Measurements from ENCODE around the gene LSM7. TPM values are rescaled to one million over a fixed set of nuclear protein-coding genes. Genes with fewer than 3 reads are reported as not detected.

LSM7 gene
- total RNA-seq, 3 donors from 2014 or later: 95.1 to 188 (median 125) TPM

DNA sequence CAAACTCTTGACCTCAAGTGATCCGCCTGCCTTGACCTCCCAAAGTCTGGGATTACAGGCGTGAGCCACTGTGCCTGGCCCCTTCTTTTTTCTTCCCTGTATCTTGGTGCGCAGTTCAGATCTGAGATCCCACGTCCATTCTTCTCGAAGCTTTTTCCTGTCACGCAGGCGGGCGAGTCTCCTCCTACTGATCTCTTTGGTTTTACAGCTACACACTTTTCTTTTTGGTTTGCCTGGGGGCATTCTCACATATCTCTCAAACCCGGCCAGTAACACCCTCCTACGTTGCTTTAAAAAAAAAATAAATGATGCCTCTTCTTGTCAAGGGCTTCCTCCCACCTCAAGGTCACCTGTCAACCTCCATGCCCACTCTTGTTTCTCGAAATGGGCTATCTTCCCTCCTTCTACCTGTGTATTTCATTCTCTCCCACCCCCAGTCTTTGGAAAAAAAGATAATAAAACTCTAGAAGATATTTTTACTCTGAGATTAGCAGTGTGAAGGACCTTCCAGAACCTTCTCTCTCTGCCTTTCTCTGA is 43.8 kb upstream of the LSM7 start:
- Histone ChIP-seq H3K27me3 (no peaks in the 10 kb centered on the region), H3K4me1 (no peaks in the 10 kb centered on the region), H3K4me3 (no peak overlapping the region), H3K27ac (no peak overlapping the region), H3K9me3 (no peaks in the 10 kb centered on the region), H3K36me3 (no peaks in the 10 kb centered on the region)
- intact Hi-C loops (cut with DNase I; ENCODE audit: low total_unique reads): no loop called here
- TF ChIP-seq, protein P1, sequence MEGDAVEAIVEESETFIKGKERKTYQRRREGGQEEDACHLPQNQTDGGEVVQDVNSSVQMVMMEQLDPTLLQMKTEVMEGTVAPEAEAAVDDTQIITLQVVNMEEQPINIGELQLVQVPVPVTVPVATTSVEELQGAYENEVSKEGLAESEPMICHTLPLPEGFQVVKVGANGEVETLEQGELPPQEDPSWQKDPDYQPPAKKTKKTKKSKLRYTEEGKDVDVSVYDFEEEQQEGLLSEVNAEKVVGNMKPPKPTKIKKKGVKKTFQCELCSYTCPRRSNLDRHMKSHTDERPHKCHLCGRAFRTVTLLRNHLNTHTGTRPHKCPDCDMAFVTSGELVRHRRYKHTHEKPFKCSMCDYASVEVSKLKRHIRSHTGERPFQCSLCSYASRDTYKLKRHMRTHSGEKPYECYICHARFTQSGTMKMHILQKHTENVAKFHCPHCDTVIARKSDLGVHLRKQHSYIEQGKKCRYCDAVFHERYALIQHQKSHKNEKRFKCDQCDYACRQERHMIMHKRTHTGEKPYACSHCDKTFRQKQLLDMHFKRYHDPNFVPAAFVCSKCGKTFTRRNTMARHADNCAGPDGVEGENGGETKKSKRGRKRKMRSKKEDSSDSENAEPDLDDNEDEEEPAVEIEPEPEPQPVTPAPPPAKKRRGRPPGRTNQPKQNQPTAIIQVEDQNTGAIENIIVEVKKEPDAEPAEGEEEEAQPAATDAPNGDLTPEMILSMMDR (IDR thresholded peaks at IDR 0.05): no peak
- TF ChIP-seq POLR2A (IDR thresholded peaks at IDR 0.05): no peak
- TF ChIP-seq POLR2AphosphoS5 (IDR thresholded peaks at IDR 0.05): no peak
- no peak for DNase-seq (ENCODE audit: low spot score in 2 of 2)

DNA sequence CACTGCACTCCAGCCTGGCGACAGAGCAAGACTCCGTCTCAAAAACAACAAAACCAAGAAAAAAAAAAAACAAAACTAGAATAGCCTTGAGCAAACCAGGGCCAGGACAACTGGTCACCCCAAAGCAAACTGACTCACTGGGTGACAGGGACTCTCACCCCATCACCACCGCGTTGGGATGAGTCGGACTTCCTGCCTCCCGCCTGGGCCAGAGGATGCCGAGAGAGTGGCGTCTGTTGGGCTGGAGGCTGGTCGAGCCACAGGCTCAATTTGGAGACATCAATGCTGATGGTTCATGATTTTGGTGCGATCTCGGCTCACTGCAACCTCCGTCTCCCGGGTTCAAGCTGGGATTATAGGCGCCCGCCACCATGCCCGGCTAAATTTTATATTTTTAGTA is 43.3 kb upstream of the LSM7 start:
- no peak overlapping the region for H3K27ac ChIP-seq
- H3K27me3 ChIP-seq: no peaks in the 10 kb centered on the region
- no peaks in the 10 kb centered on the region for H3K9me3 ChIP-seq
- intact Hi-C loops (cut with DNase I; ENCODE audit: low total_unique reads): no loop called here
- H3K36me3 ChIP-seq: no peaks in the 10 kb centered on the region
- no peak overlapping the region for H3K4me3 ChIP-seq
- H3K4me1 ChIP-seq: no peaks in the 10 kb centered on the region
- DNase-seq (ENCODE audit: low spot score in 2 of 2): no peak
- TF ChIP-seq POLR2A (IDR thresholded peaks at IDR 0.05) (no peak), POLR2AphosphoS5 (IDR thresholded peaks at IDR 0.05) (no peak)
- TF ChIP-seq, protein P1 (IDR thresholded peaks at IDR 0.05): no peak

DNA sequence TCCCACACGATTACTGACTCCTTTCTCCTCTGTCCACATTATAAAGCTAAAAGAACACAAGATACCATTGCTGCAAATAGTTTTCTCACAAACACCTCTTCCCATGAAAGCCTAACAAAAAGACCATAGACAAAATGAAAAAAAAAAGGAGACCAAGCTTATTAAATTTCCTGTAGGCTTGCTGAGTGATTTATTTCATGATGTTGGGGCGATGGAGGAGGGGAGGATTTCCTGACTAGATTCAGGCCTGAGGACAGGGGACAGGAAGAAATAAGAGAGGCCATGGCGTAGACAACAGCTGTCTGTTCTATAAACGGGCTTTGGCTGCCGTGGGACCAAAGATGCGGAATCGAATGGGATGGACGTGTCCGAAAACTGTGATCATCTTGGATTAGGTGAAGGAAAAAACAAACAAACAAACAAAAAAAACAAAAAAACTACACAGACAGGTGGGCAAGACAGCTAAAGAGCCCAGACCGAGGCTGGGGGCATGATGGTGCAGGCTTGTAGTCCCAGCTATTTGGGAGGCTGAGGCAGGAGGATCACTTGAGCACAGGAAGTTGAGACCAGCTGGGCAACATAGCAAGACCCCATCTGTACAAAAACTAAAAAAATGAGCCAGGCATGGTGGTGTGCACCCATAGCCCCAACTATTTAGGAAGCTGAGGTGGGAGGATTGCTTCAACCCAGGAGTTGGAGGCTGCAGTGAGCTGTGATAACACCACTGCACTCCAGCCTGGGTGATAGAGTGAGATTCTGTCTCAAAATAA is 37.0 kb upstream of the LSM7 start:
- H3K36me3 ChIP-seq: no peaks in the 10 kb centered on the region
- TF ChIP-seq POLR2A (IDR thresholded peaks at IDR 0.05) (no peak), POLR2AphosphoS5 (IDR thresholded peaks at IDR 0.05) (no peak)
- TF ChIP-seq, protein P1 (IDR thresholded peaks at IDR 0.05): no peak
- H3K9me3 ChIP-seq: no peaks in the 10 kb centered on the region
- no peaks in the 10 kb centered on the region for H3K4me1 ChIP-seq
- no peak overlapping the region for H3K4me3 ChIP-seq
- no peak for DNase-seq (ENCODE audit: low spot score in 2 of 2)
- H3K27ac ChIP-seq: no peak overlapping the region
- intact Hi-C loops (cut with DNase I; ENCODE audit: low total_unique reads): no loop called here
- peaks cover 0 to 37% of the 10 kb centered on the region in 2 donors for H3K27me3 ChIP-seq

DNA sequence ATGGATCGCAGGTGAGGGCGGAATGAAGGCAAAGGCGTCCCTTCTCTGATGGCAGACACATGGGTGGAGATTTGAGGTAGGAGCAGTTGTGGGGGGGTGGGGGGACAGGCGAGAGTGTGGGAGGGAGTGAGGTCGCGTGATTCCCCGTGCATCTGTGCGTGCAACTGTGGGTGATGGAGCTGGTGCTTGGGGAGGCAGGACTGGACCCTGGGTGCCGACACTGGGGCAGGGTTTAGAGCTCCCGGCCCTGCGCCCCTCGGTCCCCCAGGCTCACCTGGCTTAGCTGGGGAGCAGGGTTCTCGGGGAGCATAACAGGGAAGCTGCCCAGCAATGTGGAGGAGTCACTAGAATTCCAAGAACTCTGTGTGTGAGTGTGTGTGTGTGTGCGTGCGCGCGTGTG is 35.0 kb upstream of the LSM7 start:
- Histone ChIP-seq H3K27me3 (peaks cover 3 to 45% of the 10 kb centered on the region in 2 donors), H3K4me1 (no peaks in the 10 kb centered on the region), H3K36me3 (no peaks in the 10 kb centered on the region), H3K9me3 (no peaks in the 10 kb centered on the region), H3K4me3 (no peak overlapping the region), H3K27ac (no peak overlapping the region)
- no peak for TF ChIP-seq POLR2A (IDR thresholded peaks at IDR 0.05)
- TF ChIP-seq, protein P1 (IDR thresholded peaks at IDR 0.05): no peak
- TF ChIP-seq POLR2AphosphoS5 (IDR thresholded peaks at IDR 0.05): no peak
- intact Hi-C loops (cut with DNase I; ENCODE audit: low total_unique reads): no loop called here
- DNase-seq (ENCODE audit: low spot score in 2 of 2): no peak

DNA sequence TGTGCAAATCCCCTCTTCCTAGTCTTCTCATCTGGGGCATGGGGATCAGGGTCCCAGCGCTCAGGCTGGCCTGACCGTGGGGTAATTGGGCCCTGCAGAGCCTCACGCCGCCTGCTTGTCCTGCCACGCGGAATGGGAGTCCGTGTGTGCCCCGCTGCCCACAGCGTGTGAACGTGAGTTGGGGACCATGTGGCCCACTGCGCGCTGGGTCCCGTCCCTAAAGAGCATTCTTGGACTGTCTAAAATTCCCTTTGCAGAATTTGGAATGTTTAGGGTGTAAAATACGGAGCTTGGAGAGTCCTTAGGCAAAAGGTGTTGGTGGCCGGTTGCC is 34.5 kb upstream of the LSM7 start:
- no peak overlapping the region for H3K4me3 ChIP-seq
- no peak overlapping the region for H3K27ac ChIP-seq
- H3K36me3 ChIP-seq: no peaks in the 10 kb centered on the region
- no peaks in the 10 kb centered on the region for H3K4me1 ChIP-seq
- TF ChIP-seq POLR2A (IDR thresholded peaks at IDR 0.05) (no peak), POLR2AphosphoS5 (IDR thresholded peaks at IDR 0.05) (no peak)
- TF ChIP-seq, protein P1 (IDR thresholded peaks at IDR 0.05): no peak
- H3K27me3 ChIP-seq: peaks cover 3 to 45% of the 10 kb centered on the region in 2 donors
- intact Hi-C loops (cut with DNase I; ENCODE audit: low total_unique reads): no loop called here
- no peak for DNase-seq (ENCODE audit: low spot score in 2 of 2)
- H3K9me3 ChIP-seq: no peaks in the 10 kb centered on the region

Measured in breast epithelium (tissue), 4 donors.